Stomach (tissue), 9 donors: ENCODE measurements around the gene ESRRG. TPM values are rescaled to one million over a fixed set of nuclear protein-coding genes. Genes with fewer than 3 reads are reported as not detected.

Experiments used
- DNase-seq, 2 donors: peaks; one replicate each; pipeline versions ENCODE4 v3.0.0 to v3.0.0-alpha.2; 2013 to 2019
- H3K27ac ChIP-seq, 5 donors: fragments of 200-600 bp in 4 of 5; sonication (generic) in 4 of 5; one replicate each; pipeline ENCODE4 v1.5.1; 2013 to 2019; ENCODE audit warnings: mild to moderate bottlenecking in 1 of 5, moderate library complexity in 1 of 5
- H3K27me3 ChIP-seq, 3 donors: fragments of 200-600 bp; sonication (generic); one replicate each; pipeline ENCODE4 v1.5.1; 2017 to 2019; ENCODE audit warnings: mixed run types in 1 of 3
- H3K36me3 ChIP-seq, 4 donors: fragments of 200-600 bp; sonication (generic); 1 replicate in 3 of 4; 2 replicates in 1 of 4; pipeline ENCODE4 v1.5.1; 2016 to 2019
- H3K4me1 ChIP-seq, 4 donors: fragments of 200-600 bp; sonication (generic); one replicate each; pipeline ENCODE4 v1.5.1; 2016 to 2019
- H3K4me3 ChIP-seq, 4 donors: fragments of 200-600 bp; sonication (generic) in 3 of 4; one replicate each; pipeline ENCODE4 v1.5.1; 2016 to 2019; ENCODE audit warnings: mild to moderate bottlenecking in 1 of 4
- H3K9me3 ChIP-seq, 4 donors: fragments of 200-600 bp; sonication (generic); one replicate each; pipeline ENCODE4 v1.5.1; 2016 to 2019
- CTCF ChIP-seq, 7 experiments: fragments of 450-650 bp in 4 of 7; fragments of 200-600 bp in 3 of 7; sonication (generic) in 3 of 7; IDR thresholded peaks; one replicate each; pipeline ENCODE4 v1.5.1; 2016 to 2019; ENCODE audit warnings: antibody characterized with exemption in 7 of 7, control low read depth in 2 of 7, mild to moderate bottlenecking in 1 of 7
- EP300 ChIP-seq: sonication (generic); formaldehyde crosslinking; IDR thresholded peaks from one replicate; pipeline ENCODE4 v1.6.1; 2017; ENCODE audit warnings: antibody characterized with exemption
- POLR2A ChIP-seq, 4 donors: fragments of 450-650 bp; IDR thresholded peaks; one replicate each; pipeline ENCODE4 v1.6.1; 2016; ENCODE audit warnings: antibody characterized with exemption in 4 of 4, control low read depth in 2 of 4, mild to moderate bottlenecking in 1 of 4, moderate library complexity in 1 of 4
- POLR2AphosphoS5 ChIP-seq, 3 donors: sonication (generic); formaldehyde crosslinking; IDR thresholded peaks; one replicate each; pipeline ENCODE4 v1.6.1; 2016; ENCODE audit warnings: antibody characterized with exemption in 3 of 3
- WGBS, 5 donors: extraction: QIAGEN DNeasy Blood & Tissue Kit in 3 of 5; methylation state at CpG; one replicate each; pipeline versions ENCODE4 v1.1.5 to v1.1.7; 2013 to 2018; 5-methylcytosine and 5-hydroxymethylcytosine counted together
- intact Hi-C: fragments of 100-400 bp; cut with DNase I; formaldehyde crosslinking; loops from one replicate; pipeline ENCODE4 v1.15.1; 2023; ENCODE audit warnings: low total_unique reads
- polyA plus RNA-seq, 3 donors: library from polyadenylated mRNA; stranded (reverse); fragments of 200-250 nt; gene quantifications; one replicate each; pipeline ENCODE4 v1.2.3, GENCODE V29; 2013
- total RNA-seq, 5 donors: library from RNA; depleted of rRNA; stranded (reverse); fragments of >200 nt; gene quantifications; one replicate each; pipeline versions ENCODE4 v1.1.0 to v1.2.3, GENCODE V29; 2014 to 2016
- donor health status: healthy with polysubstance abuse.
- donor health status: Bipolar disorder and iron deficiency.
- donor health status: healthy.

The ESRRG gene
- total and polyA plus RNA-seq, 8 donors, result 0.29 to 247 (median 34.2) TPM

GRCh38 chr1:216483672-216484401, 239.4 kb downstream of the ESRRG start:
- Histone ChIP-seq H3K36me3 (no peaks in the 10 kb centered on the region), H3K9me3 (no peaks in the 10 kb centered on the region), H3K4me1 (no peaks in the 10 kb centered on the region), H3K27me3 (no peaks in the 10 kb centered on the region), H3K4me3 (no peak overlapping the region), H3K27ac (no peak overlapping the region)
- DNase-seq, result no peak
- intact Hi-C loops, result no loop called here
- 71 to 88% (median 82%) methylated on average over 1 of the region's 1 CpG for WGBS, 5 donors
- no peak for TF ChIP-seq POLR2AphosphoS5 (IDR thresholded peaks at IDR 0.05)
- no peak for TF ChIP-seq CTCF (IDR thresholded peaks at IDR 0.05)
- TF ChIP-seq EP300, result no peak
- TF ChIP-seq POLR2A (IDR thresholded peaks at IDR 0.05), result no peak

DNA sequence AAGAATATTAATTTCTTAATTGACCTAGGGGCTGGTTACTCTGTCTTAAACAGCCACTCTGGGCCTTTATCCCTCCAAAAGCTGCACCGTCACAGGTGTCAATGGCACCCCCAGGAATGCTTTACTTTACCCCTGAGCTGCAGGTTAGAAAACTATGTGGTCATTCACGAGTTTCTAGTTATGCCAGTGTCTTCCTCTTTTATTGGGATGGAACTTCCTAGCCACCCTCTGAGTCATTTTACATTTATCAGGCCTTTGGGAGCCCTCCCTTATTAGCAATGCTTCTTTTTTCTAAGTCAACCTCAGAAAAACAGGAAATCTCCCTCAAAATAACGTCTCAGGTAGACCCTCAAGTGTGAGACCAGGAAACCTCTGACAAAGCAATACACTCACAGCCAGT, 240.6 kb downstream of the ESRRG start:
- Histone ChIP-seq H3K4me3 (no peak overlapping the region), H3K27me3 (no peaks in the 10 kb centered on the region), H3K4me1 (no peaks in the 10 kb centered on the region), H3K9me3 (no peaks in the 10 kb centered on the region), H3K36me3 (no peaks in the 10 kb centered on the region), H3K27ac (no peak overlapping the region)
- WGBS, 5 donors, result 58 to 68% (median 66%) methylated on average over 3 of the region's 3 CpGs
- intact Hi-C loops, result no loop called here
- DNase-seq, result no peak
- TF ChIP-seq CTCF (IDR thresholded peaks at IDR 0.05) (no peak), POLR2AphosphoS5 (IDR thresholded peaks at IDR 0.05) (no peak), EP300 (no peak), POLR2A (IDR thresholded peaks at IDR 0.05) (no peak)

GRCh38 chr1:216478238-216478637, 245.0 kb downstream of the ESRRG start:
- H3K4me1 ChIP-seq, result no peaks in the 10 kb centered on the region
- 97% methylated on average over 8 of the region's 8 CpGs for WGBS, 5 donors

GRCh38 chr1:216476341-216476740, 246.9 kb downstream of the ESRRG start:
- Histone ChIP-seq H3K27me3 (no peaks in the 10 kb centered on the region), H3K27ac (no peak overlapping the region), H3K36me3 (no peaks in the 10 kb centered on the region), H3K9me3 (no peaks in the 10 kb centered on the region), H3K4me3 (no peak overlapping the region), H3K4me1 (no peaks in the 10 kb centered on the region)
- TF ChIP-seq EP300 (no peak), POLR2AphosphoS5 (IDR thresholded peaks at IDR 0.05) (no peak), CTCF (IDR thresholded peaks at IDR 0.05) (no peak)
- WGBS, 5 donors, result 85 to 89% (median 87%) methylated on average over 1 of the region's 1 CpG
- intact Hi-C loops, result no loop called here
- DNase-seq, result no peak

More at GRCh38 chr1:216478238-216478637, 245.0 kb downstream of the ESRRG start:
- intact Hi-C loops, result no loop called here
- Histone ChIP-seq H3K27ac (no peak overlapping the region), H3K9me3 (no peaks in the 10 kb centered on the region), H3K4me3 (no peak overlapping the region), H3K27me3 (no peaks in the 10 kb centered on the region), H3K36me3 (no peaks in the 10 kb centered on the region)
- no peak for TF ChIP-seq CTCF (IDR thresholded peaks at IDR 0.05)
- no peak for TF ChIP-seq POLR2A (IDR thresholded peaks at IDR 0.05)
- TF ChIP-seq EP300, result no peak
- TF ChIP-seq POLR2AphosphoS5 (IDR thresholded peaks at IDR 0.05), result no peak
- DNase-seq, result no peak
